ENCODE results near the gene GCSH. TPM values are rescaled to one million over a fixed set of nuclear protein-coding genes. Genes with fewer than 3 reads are reported as not detected.
A peak's percentile ranks its signal among the peaks of the same experiment; 100 is the strongest.

GCSH gene
- polyA plus RNA-seq, 1 donor (not counting 4 experiments of a cell fraction or from before 2014, with no cell fraction given): 67.7 TPM

DNA sequence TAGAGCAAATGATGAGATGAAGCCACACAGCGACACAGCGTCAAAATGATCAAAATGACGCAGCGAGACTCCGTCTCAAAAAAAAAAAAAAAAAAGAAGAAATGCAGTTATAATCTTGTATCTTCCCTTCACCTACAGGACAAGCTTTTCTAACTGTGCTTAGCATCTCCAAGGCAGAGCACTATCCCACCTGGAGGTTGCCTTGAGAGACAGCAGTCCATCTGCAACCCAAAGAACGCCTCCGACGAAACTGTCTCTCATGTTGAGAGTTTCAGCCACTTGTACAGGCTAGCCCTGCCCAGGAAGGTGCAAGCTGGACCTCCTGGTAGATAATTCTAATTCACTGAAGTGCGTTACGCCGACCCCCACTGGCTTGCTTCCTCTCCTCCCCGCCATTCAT, 46.7 kb upstream of the GCSH start:
- Histone ChIP-seq H3K9me1 (ENCODE audit: control insufficient read depth, extremely low read depth, insufficient read depth, low read length) (no peaks in the 10 kb centered on the region), H3K79me2 (ENCODE audit: control insufficient read depth, insufficient read depth, low read length) (no peaks in the 10 kb centered on the region), H3K27ac (ENCODE audit: control insufficient read depth, insufficient read depth, low read length) (peak overlapping the region; percentile 31), H4K20me1 (ENCODE audit: control insufficient read depth, extremely low read depth, insufficient read depth, low read length) (no peaks in the 10 kb centered on the region), H3K4me2 (ENCODE audit: control insufficient read depth, extremely low read depth, insufficient read depth, low read depth, low read length) (peak overlapping the region; percentile 37), H3K9ac (ENCODE audit: control insufficient read depth, extremely low read depth, insufficient read depth, low read length) (no peak overlapping the region), H3K27me3 (ENCODE audit: control insufficient read depth, extremely low read depth, insufficient read depth, low read length) (no peaks in the 10 kb centered on the region), H3K36me3 (ENCODE audit: control insufficient read depth in 2 of 2, extremely low read depth in 1 of 2, insufficient read depth in 2 of 2, low read length in 2 of 2) (no peaks in the 10 kb centered on the region), H3K4me3 (ENCODE audit: control insufficient read depth in 2 of 3, extremely low read depth in 1 of 3, insufficient read depth in 2 of 3, low read depth in 1 of 3, low read length in 3 of 3) (no peak overlapping the region), H3K4me1 (ENCODE audit: control insufficient read depth, extremely low read depth, insufficient read depth, low read length) (peaks cover 21% of the 10 kb centered on the region), H2AFZ (ENCODE audit: control insufficient read depth, low read length) (peak overlapping the region; percentile 19), H3K9me3 (ENCODE audit: control insufficient read depth, low read depth, low read length) (no peaks in the 10 kb centered on the region)
- dilution Hi-C loops (cut with MboI; ENCODE audit: extremely low pct_ligation_motif_present, low sequenced_read_pairs): no loop called here
- FAIRE-seq (no peak), DNase-seq (ENCODE audit: low read depth, low spot score) (no peak)
- peak in 1 of 3 experiments; percentile 5 for TF ChIP-seq CTCF (optimal IDR thresholded peaks at IDR 0.05 in 1 of 3, IDR thresholded peaks at IDR 0.05 in 1 of 3, conservative IDR thresholded peaks at IDR 0.05 in 1 of 3; ENCODE audit: extremely low read depth in 1 of 3, insufficient read depth in 2 of 3, low read length in 3 of 3)
- TF ChIP-seq EZH2 (IDR thresholded peaks at IDR 0.05; ENCODE audit: low read length): no peak

- FAIRE-seq (no peak), DNase-seq (ENCODE audit: low read depth, low spot score) (no peak)
- Histone ChIP-seq H2AFZ (ENCODE audit: control insufficient read depth, low read length) (peak overlapping the region; percentile 22), H3K9me1 (ENCODE audit: control insufficient read depth, extremely low read depth, insufficient read depth, low read length) (no peaks in the 10 kb centered on the region), H3K36me3 (ENCODE audit: control insufficient read depth in 2 of 2, extremely low read depth in 1 of 2, insufficient read depth in 2 of 2, low read length in 2 of 2) (no peaks in the 10 kb centered on the region), H3K79me2 (ENCODE audit: control insufficient read depth, insufficient read depth, low read length) (no peaks in the 10 kb centered on the region), H3K9me3 (ENCODE audit: control insufficient read depth, low read depth, low read length) (no peaks in the 10 kb centered on the region), H3K9ac (ENCODE audit: control insufficient read depth, extremely low read depth, insufficient read depth, low read length) (no peak overlapping the region), H4K20me1 (ENCODE audit: control insufficient read depth, extremely low read depth, insufficient read depth, low read length) (no peaks in the 10 kb centered on the region), H3K27ac (ENCODE audit: control insufficient read depth, insufficient read depth, low read length) (no peak overlapping the region), H3K27me3 (ENCODE audit: control insufficient read depth, extremely low read depth, insufficient read depth, low read length) (no peaks in the 10 kb centered on the region), H3K4me2 (ENCODE audit: control insufficient read depth, extremely low read depth, insufficient read depth, low read depth, low read length) (peak overlapping the region; percentile 5), H3K4me3 (ENCODE audit: control insufficient read depth in 2 of 3, extremely low read depth in 1 of 3, insufficient read depth in 2 of 3, low read depth in 1 of 3, low read length in 3 of 3) (no peak overlapping the region), H3K4me1 (ENCODE audit: control insufficient read depth, extremely low read depth, insufficient read depth, low read length) (peaks cover 21% of the 10 kb centered on the region)
- dilution Hi-C loops (cut with MboI; ENCODE audit: extremely low pct_ligation_motif_present, low sequenced_read_pairs): no loop called here
- no peak for TF ChIP-seq EZH2 (IDR thresholded peaks at IDR 0.05; ENCODE audit: low read length)
- peak; percentile 40 to 59 (median 55) for TF ChIP-seq CTCF (optimal IDR thresholded peaks at IDR 0.05 in 1 of 3, IDR thresholded peaks at IDR 0.05 in 1 of 3, conservative IDR thresholded peaks at IDR 0.05 in 1 of 3; ENCODE audit: extremely low read depth in 1 of 3, insufficient read depth in 2 of 3, low read length in 3 of 3)
These were observed 45.0 kb upstream of the GCSH start for GRCh38 chr16:81140930-81141780.
